HepG2 (cell line): ENCODE results near the gene RBM45. TPM values are rescaled to one million over a fixed set of nuclear protein-coding genes. Genes with fewer than 3 reads are reported as not detected.

Source experiments
- BCL3 ChIP-seq: sonication (generic); formaldehyde crosslinking; IDR thresholded peaks from 2 replicates; pipeline ENCODE4 v1.5.1; 2020; ENCODE audit warnings: mild to moderate bottlenecking, missing genetic modification reagents, moderate library complexity
- BHLHE40 ChIP-seq: IDR thresholded peaks from 2 replicates; pipeline ENCODE4 v1.6.1; 2011; ENCODE audit warnings: low read length, improper control_type of control experiment
- CREB3 ChIP-seq: sonication (generic); formaldehyde crosslinking; IDR thresholded peaks from 2 replicates; pipeline ENCODE4 v1.5.0; 2020; ENCODE audit warnings: missing genetic modification reagents
- MIER3 ChIP-seq: IDR thresholded peaks from 2 replicates; pipeline ENCODE4 v1.6.1; 2016; ENCODE audit warnings: missing compliant biosample characterization, borderline replicate concordance
- MIXL1 ChIP-seq: IDR thresholded peaks from 2 replicates; pipeline ENCODE4 v1.6.1; 2016
- NFRKB ChIP-seq: fragments of 450-650 bp; IDR thresholded peaks from 2 replicates; pipeline ENCODE4 v1.6.1; 2017
- NR2F1 ChIP-seq, 2 experiments: fragments of 450-650 bp in 1 of 2; formaldehyde crosslinking in 1 of 2; IDR thresholded peaks; 2 replicates each; pipeline versions ENCODE4 v1.5.0 to v1.6.1; 2016 to 2020; ENCODE audit warnings: mild to moderate bottlenecking in 1 of 2, missing compliant biosample characterization in 1 of 2, missing genetic modification reagents in 1 of 2, moderate library complexity in 1 of 2
- PAWR ChIP-seq: sonication (generic); formaldehyde crosslinking; IDR thresholded peaks from 2 replicates; pipeline ENCODE4 v1.4.0; 2020; ENCODE audit warnings: missing genetic modification reagents, mild to moderate bottlenecking, borderline replicate concordance
- SIN3A ChIP-seq: IDR thresholded peaks from 2 replicates; pipeline ENCODE4 v1.6.1; 2011; ENCODE audit warnings: low read depth, mild to moderate bottlenecking, control low read depth, low read length, borderline replicate concordance
- SPEN ChIP-seq: sonication (generic); formaldehyde crosslinking; IDR thresholded peaks from 2 replicates; pipeline ENCODE4 v1.5.1; 2020; ENCODE audit warnings: low read depth, mild to moderate bottlenecking, missing genetic modification reagents
- ZFAT ChIP-seq: sonication (generic); formaldehyde crosslinking; conservative IDR thresholded peaks from 2 replicates; pipeline ENCODE4 v1.8.1; 2023; ENCODE audit warnings: missing genetic modification reagents, inconsistent platforms
- ZNF17 ChIP-seq: sonication (generic); formaldehyde crosslinking; IDR thresholded peaks from 2 replicates; pipeline ENCODE4 v1.5.0; 2020; ENCODE audit warnings: mild to moderate bottlenecking, missing genetic modification reagents
- ZNF562 ChIP-seq: sonication (generic); formaldehyde crosslinking; IDR thresholded peaks from 2 replicates; pipeline ENCODE4 v1.8.0; 2022; ENCODE audit warnings: missing genetic modification reagents, borderline replicate concordance
- ZNF616 ChIP-seq: sonication (generic); formaldehyde crosslinking; IDR thresholded peaks from 2 replicates; pipeline ENCODE4 v1.5.0; 2020; ENCODE audit warnings: low read depth, mild to moderate bottlenecking, missing genetic modification reagents
- ZNF770 ChIP-seq: sonication (generic); formaldehyde crosslinking; IDR thresholded peaks from 2 replicates; pipeline ENCODE4 v1.5.0; 2020; ENCODE audit warnings: mild to moderate bottlenecking, missing genetic modification reagents
- ZNF891 ChIP-seq: sonication (generic); formaldehyde crosslinking; IDR thresholded peaks from 2 replicates; pipeline ENCODE4 v1.5.0; 2020; ENCODE audit warnings: mild to moderate bottlenecking, missing genetic modification reagents
- ZZZ3 ChIP-seq: sonication (generic); formaldehyde crosslinking; IDR thresholded peaks from 2 replicates; pipeline ENCODE4 v1.4.0; 2020; ENCODE audit warnings: missing genetic modification reagents, mild to moderate bottlenecking, borderline replicate concordance
- polyA plus RNA-seq, 8 experiments: library from polyadenylated mRNA; depleted of rRNA in 3 of 8; stranded (reverse) in 7 of 8; unstranded in 1 of 8; fragments of >200 nt; fragmentation: Illumina TruSeq in 4 of 8; extraction: Trizol in 4 of 8; gene quantifications; 2 replicates each; pipeline versions ENCODE4 v1.2.1 to v1.2.3, GENCODE V29; 2011 to 2016; ENCODE audit warnings: low read depth in 4 of 8, missing spikeins in 1 of 8, mixed read lengths in 1 of 8; ENCODE audit not compliant: insufficient read depth in 1 of 8
- total RNA-seq, 5 experiments: library from RNA; depleted of rRNA; stranded (reverse); fragments of >200 nt; fragmentation: Illumina TruSeq; extraction: Trizol; gene quantifications; 2 replicates each; pipeline ENCODE4 v1.2.3, GENCODE V29; 2016; ENCODE audit warnings: low read depth in 1 of 5
- TF ChIP-seq, protein P1 (sequence below): IDR thresholded peaks from 2 replicates; pipeline ENCODE4 v1.6.1; 2012; ENCODE audit warnings: low read depth, low read length, improper control_type of control experiment
- TF ChIP-seq, protein P2 (sequence below): sonication (generic); formaldehyde crosslinking; IDR thresholded peaks from 2 replicates; pipeline ENCODE4 v1.5.0; 2020; ENCODE audit warnings: missing genetic modification reagents
- TF ChIP-seq, protein P3 (sequence below): conservative IDR thresholded peaks from 2 replicates; pipeline ENCODE4 v1.6.1; 2018; ENCODE audit warnings: missing genetic modification reagents

Gene RBM45
- total and polyA plus RNA-seq, 2 of the 13 experiments (the other 11 are each of a cell fraction or from before 2014, with no cell fraction given), result 5.7 to 25.2 TPM

DNA sequence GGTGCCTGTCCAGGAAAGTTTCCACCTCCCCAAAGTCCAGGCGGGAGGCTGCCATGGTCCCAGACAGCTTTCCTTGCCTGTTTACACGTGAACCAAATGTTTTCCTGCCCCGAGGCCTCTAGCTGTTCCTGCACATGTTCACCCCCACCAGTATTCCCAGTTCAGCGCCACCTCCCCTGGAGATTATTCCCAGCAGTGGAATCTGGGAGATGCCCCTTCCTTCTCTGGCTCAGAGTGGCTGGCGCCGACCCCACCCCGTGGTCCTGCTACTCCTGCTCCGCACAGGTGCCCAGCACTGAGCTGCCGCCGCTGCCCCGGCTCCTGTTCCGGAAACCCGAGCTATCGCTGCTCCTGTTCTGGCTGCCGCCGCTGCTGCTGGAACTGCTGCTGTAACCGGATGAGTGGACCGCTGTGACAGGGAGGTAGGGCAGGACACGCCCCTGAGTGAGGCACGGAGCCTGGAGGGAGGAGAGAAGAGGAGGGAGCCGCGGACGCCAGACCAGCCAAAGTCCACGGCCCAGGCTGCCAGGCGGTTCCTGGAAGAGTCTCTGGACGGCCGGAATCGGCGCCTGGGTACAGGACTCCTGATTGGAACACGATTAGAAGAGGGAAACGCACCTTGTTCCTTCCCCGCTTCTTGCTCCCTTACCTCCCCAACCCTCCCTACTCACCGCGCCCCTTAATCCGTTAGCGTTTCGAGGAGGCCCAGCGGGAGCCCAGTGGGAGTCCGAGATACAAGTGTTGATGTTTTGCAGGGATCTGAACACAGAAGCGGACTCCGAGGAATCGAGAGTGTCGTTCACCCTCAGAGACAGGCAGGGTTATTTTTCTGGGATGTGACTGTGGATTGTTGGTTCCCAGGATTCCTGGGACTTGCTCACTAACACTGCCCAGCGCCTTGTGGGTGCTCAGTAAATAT lies 39.6 kb upstream of the RBM45 start, which contains the start of gene PDE11A (continued):
- TF ChIP-seq, protein P1, sequence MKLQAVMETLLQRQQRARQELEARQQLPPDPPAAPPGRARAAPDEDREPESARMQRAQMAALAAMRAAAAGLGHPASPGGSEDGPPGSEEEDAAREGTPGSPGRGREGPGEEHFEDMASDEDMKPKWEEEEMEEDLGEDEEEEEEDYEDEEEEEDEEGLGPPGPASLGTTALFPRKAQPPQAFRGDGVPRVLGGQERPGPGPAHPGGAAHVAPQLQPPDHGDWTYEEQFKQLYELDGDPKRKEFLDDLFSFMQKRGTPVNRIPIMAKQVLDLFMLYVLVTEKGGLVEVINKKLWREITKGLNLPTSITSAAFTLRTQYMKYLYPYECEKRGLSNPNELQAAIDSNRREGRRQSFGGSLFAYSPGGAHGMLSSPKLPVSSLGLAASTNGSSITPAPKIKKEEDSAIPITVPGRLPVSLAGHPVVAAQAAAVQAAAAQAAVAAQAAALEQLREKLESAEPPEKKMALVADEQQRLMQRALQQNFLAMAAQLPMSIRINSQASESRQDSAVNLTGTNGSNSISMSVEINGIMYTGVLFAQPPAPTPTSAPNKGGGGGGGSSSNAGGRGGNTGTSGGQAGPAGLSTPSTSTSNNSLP, result peak; percentile 12; the same call in 1 of the 2 replicates
- TF ChIP-seq ZNF562 (CRISPR knock-in tag) (no peak), NR2F1 (CRISPR knock-in tag; IDR thresholded peaks at IDR 0.05) (no peak), ZZZ3 (CRISPR knock-in tag) (0 out of 2 replicates have a peak, but pooled peaks have one; percentile 54), ZNF17 (CRISPR knock-in tag) (0 out of 2 replicates have a peak, but pooled peaks have one; percentile 56), NFRKB (no peak), SIN3A (no peak; the same call in 1 of the 2 replicates), SPEN (peak; percentile 64), ZNF891 (CRISPR knock-in tag) (peak; percentile 87), BHLHE40 (peak; percentile 62; the same call in 1 of the 2 replicates), CREB3 (CRISPR knock-in tag) (no peak), ZNF616 (no peak), ZNF770 (CRISPR knock-in tag) (peak; percentile 52; the same call in 1 of the 2 replicates), BCL3 (CRISPR knock-in tag) (0 out of 2 replicates have a peak, but pooled peaks have one; percentile 34), MIXL1 (CRISPR knock-in tag) (no peak), MIER3 (CRISPR knock-in tag) (peak; percentile 74), PAWR (CRISPR knock-in tag) (no peak), ZFAT (no peak)
- TF ChIP-seq, protein P2, sequence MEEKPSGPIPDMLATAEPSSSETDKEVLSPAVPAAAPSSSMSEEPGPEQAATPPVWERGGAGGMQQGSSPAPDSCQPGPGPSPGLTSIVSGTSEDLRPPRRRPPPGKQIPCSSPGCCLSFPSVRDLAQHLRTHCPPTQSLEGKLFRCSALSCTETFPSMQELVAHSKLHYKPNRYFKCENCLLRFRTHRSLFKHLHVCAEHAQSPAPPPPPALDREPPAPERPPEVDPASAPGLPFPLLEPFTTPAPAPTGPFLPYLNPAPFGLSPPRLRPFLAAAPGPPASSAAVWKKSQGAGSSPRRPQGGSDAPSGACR, result no peak
- TF ChIP-seq, protein P3, sequence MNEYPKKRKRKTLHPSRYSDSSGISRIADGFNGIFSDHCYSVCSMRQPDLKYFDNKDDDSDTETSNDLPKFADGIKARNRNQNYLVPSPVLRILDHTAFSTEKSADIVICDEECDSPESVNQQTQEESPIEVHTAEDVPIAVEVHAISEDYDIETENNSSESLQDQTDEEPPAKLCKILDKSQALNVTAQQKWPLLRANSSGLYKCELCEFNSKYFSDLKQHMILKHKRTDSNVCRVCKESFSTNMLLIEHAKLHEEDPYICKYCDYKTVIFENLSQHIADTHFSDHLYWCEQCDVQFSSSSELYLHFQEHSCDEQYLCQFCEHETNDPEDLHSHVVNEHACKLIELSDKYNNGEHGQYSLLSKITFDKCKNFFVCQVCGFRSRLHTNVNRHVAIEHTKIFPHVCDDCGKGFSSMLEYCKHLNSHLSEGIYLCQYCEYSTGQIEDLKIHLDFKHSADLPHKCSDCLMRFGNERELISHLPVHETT (CRISPR knock-in tag), result peak; percentile 67; the same call in 1 of the 2 replicates
